ENCODE data around the gene TYK2. TPM values are rescaled to one million over a fixed set of nuclear protein-coding genes. Genes with fewer than 3 reads are reported as not detected.

Gene TYK2
- 44.8 and 63.2 TPM in 2 replicates for total RNA-seq

GRCh38 chr19:10380313-10381102 is at the start of gene TYK2:
TYK2 (minus strand) TSS chr19:10380572; CDS start chr19:10378406, 2,166 bp downstream.

GRCh38 chr19:10420444-10421239 is 40.3 kb upstream of the TYK2 start, which contains the start of gene PDE4A:
PDE4A (plus strand) TSS chr19:10420538; CDS start chr19:10420765, 227 bp downstream.

GRCh38 chr19:10403137-10404021 is 23.0 kb upstream of the TYK2 start, which contains the start of gene CDC37:
CDC37 (minus strand) TSS chr19:10403542; CDS start chr19:10403479, 63 bp downstream.

GRCh38 chr19:10339380-10339960 is 40.9 kb downstream of the TYK2 start, which contains the start of gene ICAM3:
ICAM3 (minus strand) TSS chr19:10339624; CDS start chr19:10339614, 10 bp downstream.

GRCh38 chr19:10332965-10333757 is 47.2 kb downstream of the TYK2 start, which contains the start of gene RAVER1:
RAVER1 (minus strand) TSS chr19:10333529; CDS start chr19:10333507, 22 bp downstream.

GRCh38 chr19:10315335-10316214 is 64.8 kb downstream of the TYK2 start, which contains the start of gene FDX2:
FDX2 (minus strand) TSS chr19:10316015; CDS start chr19:10315996, 19 bp downstream.

GRCh38 chr19:10309423-10309822 is 70.9 kb downstream of the TYK2 start, which contains the start of gene ZGLP1:
ZGLP1 (minus strand) TSS chr19:10309815.

Other genes starting within 250 kb of the TYK2 start
- 15.4 and 16.2 TPM in 2 replicates for gene DNMT1, start 185.6 kb downstream of the TYK2 start, total RNA-seq
- 16.5 and 23.5 TPM in 2 replicates for gene S1PR2, start 149.2 kb downstream of the TYK2 start, total RNA-seq
- gene MRPL4, start 128.4 kb downstream of the TYK2 start, total RNA-seq, result 13.1 and 14.2 TPM in 2 replicates
- gene ICAM1, start 109.5 kb downstream of the TYK2 start, total RNA-seq, result 6.3 and 13.2 TPM in 2 replicates
- 1.5 and 4.4 TPM in 2 replicates for gene ICAM4, start 93.6 kb downstream of the TYK2 start, total RNA-seq
- gene ICAM5, start 90.6 kb downstream of the TYK2 start, total RNA-seq, result 1.3 TPM in 2 replicates
- gene ZGLP1, start 70.8 kb downstream of the TYK2 start, total RNA-seq, result 0.28 and 0.37 TPM in 2 replicates
- gene FDX2, start 64.6 kb downstream of the TYK2 start, total RNA-seq, result 15.2 and 16.6 TPM in 2 replicates
- 4.1 and 6.4 TPM in 2 replicates for gene RAVER1, start 47.0 kb downstream of the TYK2 start, total RNA-seq
- gene ICAM3, start 40.9 kb downstream of the TYK2 start, total RNA-seq, result 10.7 and 12.9 TPM in 2 replicates
- 188 and 194 TPM in 2 replicates for gene CDC37, start 23.0 kb upstream of the TYK2 start, total RNA-seq
- 2.7 and 3.8 TPM in 2 replicates for gene PDE4A, start 40.0 kb upstream of the TYK2 start, total RNA-seq
- gene KEAP1, start 122.8 kb upstream of the TYK2 start, total RNA-seq, result 81.9 and 97.7 TPM in 2 replicates
- gene S1PR5, start 136.9 kb upstream of the TYK2 start, total RNA-seq, result 0.14 and 0.74 TPM in 2 replicates
- 10.8 and 13.2 TPM in 2 replicates for gene ATG4D, start 163.3 kb upstream of the TYK2 start, total RNA-seq
- 7.0 and 9.1 TPM in 2 replicates for gene KRI1, start 185.4 kb upstream of the TYK2 start, total RNA-seq
- gene CDKN2D, start 188.4 kb upstream of the TYK2 start, total RNA-seq, result 2.7 and 3.1 TPM in 2 replicates
- gene AP1M2, start 206.7 kb upstream of the TYK2 start, total RNA-seq, result not detected in 2 replicates
- gene SLC44A2, start 245.0 kb upstream of the TYK2 start, total RNA-seq, result 28.4 and 35.5 TPM in 2 replicates

All from smooth muscle cell of bladder (primary cell).